CD14-positive monocyte (primary cell): ENCODE measurements around the gene ABCC4. TPM values are rescaled to one million over a fixed set of nuclear protein-coding genes. Genes with fewer than 3 reads are reported as not detected.

Source experiments
- DNase-seq, 3 donors: peaks; one replicate each; pipeline ENCODE4 v3.0.0-alpha.2; 2011 to 2022
- H2AFZ ChIP-seq: 2 replicates; pipeline ENCODE4 v1.6.0; 2012; ENCODE audit warnings: mild to moderate bottlenecking, low read depth, low read length, inconsistent platforms; ENCODE audit not compliant: insufficient read depth, poor library complexity, severe bottlenecking
- H3K27ac ChIP-seq, 2 donors: 1 replicate in 1 of 2; 2 replicates in 1 of 2; pipeline ENCODE4 v1.5.1; 2012 to 2013; ENCODE audit warnings: low read length in 2 of 2, control low read depth in 1 of 2, inconsistent platforms in 1 of 2, low read depth in 1 of 2, mild to moderate bottlenecking in 1 of 2
- H3K27me3 ChIP-seq, 2 donors: one replicate each; pipeline versions ENCODE4 v1.6.0 to v1.6.1; 2011 to 2013; ENCODE audit warnings: low read length in 2 of 2; ENCODE audit not compliant: control insufficient read depth in 2 of 2, insufficient read depth in 2 of 2
- H3K36me3 ChIP-seq, 2 donors: replicated peaks in 1 of 2; 1 replicate in 1 of 2; 2 replicates in 1 of 2; pipeline versions ENCODE4 v1.5.1 to v1.6.1; 2012 to 2013; ENCODE audit warnings: low read length in 2 of 2, control low read depth in 1 of 2, inconsistent platforms in 1 of 2, mild to moderate bottlenecking in 1 of 2; ENCODE audit not compliant: insufficient read depth in 2 of 2, control insufficient read depth in 1 of 2
- H3K4me1 ChIP-seq, 2 donors: 1 replicate in 1 of 2; 2 replicates in 1 of 2; pipeline versions ENCODE4 v1.5.1 to v1.6.1; 2012 to 2013; ENCODE audit warnings: low read length in 2 of 2, control low read depth in 1 of 2, inconsistent platforms in 1 of 2, mild to moderate bottlenecking in 1 of 2, moderate library complexity in 1 of 2; ENCODE audit not compliant: insufficient read depth in 2 of 2, control insufficient read depth in 1 of 2
- H3K4me2 ChIP-seq: replicated peaks from 2 replicates; pipeline ENCODE3; 2012; ENCODE audit warnings: low read length, moderate library complexity, mild to moderate bottlenecking; ENCODE audit not compliant: poor library complexity, severe bottlenecking; ENCODE audit errors: extremely low read depth
- H3K4me3 ChIP-seq, 3 experiments: fragments of 200-600 bp in 1 of 3; sonication (generic) in 1 of 3; replicated peaks in 1 of 3; 1 replicate in 2 of 3; 2 replicates in 1 of 3; pipeline ENCODE4 v1.5.1; 2011 to 2013; ENCODE audit warnings: low read length in 3 of 3, mild to moderate bottlenecking in 3 of 3, control low read depth in 2 of 3, low read depth in 2 of 3, inconsistent platforms in 1 of 3, moderate library complexity in 1 of 3
- H3K79me2 ChIP-seq: 2 replicates; pipeline ENCODE4 v1.6.0; 2012; ENCODE audit warnings: mild to moderate bottlenecking, control low read depth, inconsistent platforms, low read length, moderate library complexity; ENCODE audit not compliant: insufficient read depth
- H3K9ac ChIP-seq: 2 replicates; pipeline ENCODE4 v1.6.0; 2017; ENCODE audit warnings: low read length, mild to moderate bottlenecking; ENCODE audit not compliant: insufficient read depth, poor library complexity, severe bottlenecking
- H3K9me3 ChIP-seq, 2 donors: replicated peaks in 1 of 2; 1 replicate in 1 of 2; 2 replicates in 1 of 2; pipeline versions ENCODE4 v1.5.1 to v1.6.1; 2012 to 2013; ENCODE audit warnings: low read length in 2 of 2, control low read depth in 1 of 2; ENCODE audit not compliant: control insufficient read depth in 1 of 2, insufficient read depth in 1 of 2
- H4K20me1 ChIP-seq: 2 replicates; pipeline ENCODE4 v1.6.0; 2012; ENCODE audit warnings: mild to moderate bottlenecking, low read length, control low read depth, moderate library complexity; ENCODE audit not compliant: insufficient read depth
- H3K27ac Mint-ChIP-seq, 7 donors: one replicate each; pipeline ENCODE4 v1.8.0; 2020; ENCODE audit warnings: mild to moderate bottlenecking in 7 of 7, mixed read lengths in 7 of 7, moderate library complexity in 6 of 7, inconsistent platforms in 2 of 7
- H3K27me3 Mint-ChIP-seq, 3 donors: one replicate each; pipeline ENCODE4 v1.8.0; 2021 to 2022; ENCODE audit warnings: low read depth in 3 of 3, mild to moderate bottlenecking in 3 of 3, mixed read lengths in 3 of 3, moderate library complexity in 3 of 3, inconsistent platforms in 1 of 3
- H3K36me3 Mint-ChIP-seq, 2 donors: one replicate each; pipeline ENCODE4 v1.8.0; 2020; ENCODE audit warnings: mixed read lengths in 2 of 2, inconsistent platforms in 1 of 2, mild to moderate bottlenecking in 1 of 2
- H3K4me1 Mint-ChIP-seq: one replicate; pipeline ENCODE4 v1.8.0; 2020; ENCODE audit warnings: mild to moderate bottlenecking, mixed read lengths
- H3K4me3 Mint-ChIP-seq, 2 donors: one replicate each; pipeline ENCODE4 v1.8.0; 2020; ENCODE audit warnings: mild to moderate bottlenecking in 2 of 2, mixed read lengths in 2 of 2, moderate library complexity in 1 of 2
- H3K9me3 Mint-ChIP-seq, 7 donors: one replicate each; pipeline ENCODE4 v1.8.0; 2020 to 2022; ENCODE audit warnings: mixed read lengths in 7 of 7, mild to moderate bottlenecking in 6 of 7, moderate library complexity in 6 of 7, inconsistent platforms in 2 of 7
- CTCF ChIP-seq: fragments of 200-600 bp; IDR thresholded peaks from one replicate; pipeline ENCODE4 v1.8.0; 2022; ENCODE audit warnings: antibody characterized with exemption, mild to moderate bottlenecking
- WGBS: methylation state at CpG from one replicate; pipeline ENCODE4 v1.1.5; 2013; ENCODE audit warnings: missing lambda C conversion rate; ENCODE audit not compliant: insufficient coverage; 5-methylcytosine and 5-hydroxymethylcytosine counted together
- intact Hi-C, 2 donors: fragments of 100-400 bp; cut with micrococcal nuclease; formaldehyde crosslinking; loops; one replicate each; pipeline versions ENCODE4 v1.15.0 to v1.15.1; 2023
- polyA plus RNA-seq, 3 donors: library from polyadenylated mRNA; depleted of rRNA in 1 of 3; unstranded in 2 of 3; stranded (reverse) in 1 of 3; fragments of 300-500 nt in 2 of 3; fragments of >200 nt in 1 of 3; fragmentation: Illumina TruSeq in 2 of 3; gene quantifications; 1 replicate in 2 of 3; 2 replicates in 1 of 3; pipeline ENCODE4 v1.2.3, GENCODE V29; 2012 to 2021

The ABCC4 gene
- polyA plus RNA-seq, 3 donors, result 0.96 to 2.5 (median 1.7) TPM

DNA sequence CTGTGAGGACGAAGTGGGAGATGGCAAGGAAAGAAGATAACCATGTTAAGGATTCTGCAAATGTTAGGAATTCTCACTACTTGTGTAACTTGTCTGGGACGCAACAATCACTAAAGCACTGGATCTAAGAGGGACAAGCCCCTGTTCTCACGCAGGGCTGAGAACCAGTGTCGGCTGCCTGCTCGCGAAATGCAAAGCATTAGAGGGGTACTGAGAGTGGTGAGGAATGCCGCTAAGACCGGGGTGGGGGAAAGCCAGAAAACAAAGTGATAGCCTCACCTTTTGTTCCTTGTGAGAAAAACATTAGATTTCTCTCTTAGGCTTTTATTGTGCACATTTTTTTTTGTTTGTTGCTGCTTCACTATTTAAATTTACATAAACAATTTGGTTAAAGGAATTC, 241.9 kb downstream of the ABCC4 start:
- Histone ChIP-seq H3K4me3 (no peak overlapping the region), H3K27me3 (no peaks in the 10 kb centered on the region), H4K20me1 (no peaks in the 10 kb centered on the region), H3K36me3 (no peaks in the 10 kb centered on the region), H3K4me1 (no peaks in the 10 kb centered on the region), H2AFZ (no peak overlapping the region), H3K4me2 (no peak overlapping the region), H3K9me3 (no peaks in the 10 kb centered on the region), H3K79me2 (no peaks in the 10 kb centered on the region), H3K27ac (no peak overlapping the region), H3K9ac (no peak overlapping the region)
- peaks cover 0 to 4% (median 1%) of the 10 kb centered on the region in 3 donors for H3K27me3 Mint-ChIP-seq
- peaks cover 0 to 2% of the 10 kb centered on the region in 2 donors for H3K36me3 Mint-ChIP-seq
- H3K4me1 Mint-ChIP-seq, result no peaks in the 10 kb centered on the region
- H3K9me3 Mint-ChIP-seq, result no peaks in the 10 kb centered on the region
- no peak for TF ChIP-seq CTCF
- H3K4me3 Mint-ChIP-seq, result no peak overlapping the region
- 94% methylated on average over 2 of the region's 8 CpGs for WGBS
- H3K27ac Mint-ChIP-seq, result no peak overlapping the region
- DNase-seq, result no peak
- intact Hi-C loops, result no loop called here

DNA sequence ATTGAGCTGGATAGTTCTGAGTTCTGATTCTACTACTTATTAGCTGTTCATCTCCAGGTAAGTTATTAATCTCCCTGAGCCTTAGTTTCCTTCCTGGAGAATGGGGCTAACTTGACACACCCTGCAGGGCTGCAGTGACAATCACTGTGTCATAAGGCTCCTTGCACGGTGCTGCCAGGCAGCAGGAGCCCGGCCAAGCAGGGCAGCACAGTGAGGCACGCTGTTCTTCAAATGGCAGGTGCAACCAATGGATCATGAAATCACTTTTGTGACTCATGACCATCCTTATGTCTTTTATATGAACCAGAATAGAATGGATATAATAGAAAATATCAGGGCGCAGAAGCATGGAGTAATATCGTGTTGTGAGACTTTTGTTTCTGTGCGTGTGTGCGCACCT, 242.6 kb downstream of the ABCC4 start:
- TF ChIP-seq CTCF, result no peak
- Histone ChIP-seq H3K27ac (no peak overlapping the region), H2AFZ (no peak overlapping the region), H3K4me2 (no peak overlapping the region), H3K9ac (no peak overlapping the region), H3K4me3 (no peak overlapping the region), H3K4me1 (no peaks in the 10 kb centered on the region), H3K79me2 (no peaks in the 10 kb centered on the region), H3K27me3 (no peaks in the 10 kb centered on the region), H3K9me3 (no peaks in the 10 kb centered on the region), H3K36me3 (no peaks in the 10 kb centered on the region), H4K20me1 (no peaks in the 10 kb centered on the region)
- intact Hi-C loops, result no loop called here
- H3K4me1 Mint-ChIP-seq, result no peaks in the 10 kb centered on the region
- peaks cover 0 to 2% of the 10 kb centered on the region in 2 donors for H3K36me3 Mint-ChIP-seq
- no peak for DNase-seq
- H3K9me3 Mint-ChIP-seq, result no peaks in the 10 kb centered on the region
- 86% methylated on average over 6 of the region's 7 CpGs for WGBS
- peak overlapping the region in 1 of 7 donors; percentile 58 for H3K27ac Mint-ChIP-seq
- H3K27me3 Mint-ChIP-seq, result peaks cover 0 to 4% (median 1%) of the 10 kb centered on the region in 3 donors
- H3K4me3 Mint-ChIP-seq, result no peak overlapping the region
